HG02943 (cell line): Measurements from ENCODE around the gene IFI27L2.

Experiments used
- ATAC-seq: cut with Tn5 transposase; IDR thresholded peaks from one replicate; pipeline ENCODE4 v1.9.1; 2021; ENCODE audit warnings: mild to moderate bottlenecking, low read depth, moderate library complexity; ENCODE audit not compliant: unreplicated experiment

IFI27L2 gene

DNA sequence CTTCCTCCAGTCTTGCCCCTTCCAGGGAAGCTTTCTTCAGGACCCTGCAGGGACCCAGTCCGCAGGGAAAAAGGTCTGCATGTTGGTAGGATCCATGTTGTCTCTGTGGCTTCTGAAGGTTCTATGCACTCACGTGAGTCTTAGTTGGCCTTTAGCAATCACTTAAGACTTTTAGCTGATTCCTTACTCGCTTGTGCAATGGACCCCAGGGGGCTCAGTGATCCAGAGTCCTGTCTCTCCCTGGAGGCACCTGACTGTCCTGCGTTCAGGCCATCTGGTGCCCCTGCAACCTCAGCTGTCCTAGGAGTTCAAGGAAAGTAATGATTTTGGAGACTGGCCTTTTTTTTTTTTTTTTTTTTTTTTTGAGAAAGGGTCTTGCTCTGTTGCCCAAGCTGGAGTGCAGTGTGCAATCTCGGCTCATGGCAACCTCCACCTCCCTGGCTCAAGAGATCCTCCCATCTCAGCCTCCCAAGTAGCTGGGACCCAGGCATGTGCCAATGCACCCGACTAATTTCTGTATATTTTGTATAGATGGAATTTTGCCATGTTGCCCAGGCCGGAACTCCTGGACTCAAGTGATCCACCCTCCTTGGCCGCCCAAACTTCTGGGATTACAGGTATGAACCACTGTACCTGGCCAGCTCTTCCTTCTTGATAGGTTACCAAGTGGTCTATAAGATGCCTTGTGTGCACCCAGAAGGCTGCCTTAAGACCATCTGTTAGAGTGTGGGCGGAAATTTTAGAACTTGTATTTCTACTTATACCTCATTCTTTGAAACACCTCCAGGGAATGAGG lies 4.6 kb downstream of the IFI27L2 start:
- no peak for ATAC-seq

- no peak for ATAC-seq
Observed at GRCh38 chr14:94123868-94124267, 5.5 kb downstream of the IFI27L2 start.

DNA sequence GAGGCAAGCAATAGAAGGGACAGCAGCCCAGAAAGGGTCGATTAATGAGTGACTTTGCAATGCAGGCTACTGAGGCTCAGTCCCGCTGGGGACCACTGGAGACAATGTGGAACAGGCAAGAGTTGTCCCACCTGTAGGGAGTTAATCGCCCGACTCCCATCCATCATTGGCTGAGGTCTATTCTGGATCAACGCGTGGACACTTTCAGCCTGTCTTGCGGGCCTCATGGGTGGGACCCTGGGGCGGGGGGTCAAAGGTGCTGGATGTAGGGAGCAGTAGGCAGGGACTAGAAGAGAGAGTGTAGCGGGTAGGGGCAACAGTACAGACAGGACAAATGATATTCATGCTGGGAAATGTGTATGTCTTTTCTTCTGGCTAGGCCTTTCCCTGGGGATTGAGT lies 6.1 kb downstream of the IFI27L2 start:
- ATAC-seq: no peak

- ATAC-seq: no peak
Observed at GRCh38 chr14:94122438-94122837, 7.0 kb downstream of the IFI27L2 start.

- no peak for ATAC-seq
Observed at GRCh38 chr14:94121485-94121884, 7.9 kb downstream of the IFI27L2 start.

- no peak for ATAC-seq
Observed at GRCh38 chr14:94120667-94121340, 8.6 kb downstream of the IFI27L2 start.

DNA sequence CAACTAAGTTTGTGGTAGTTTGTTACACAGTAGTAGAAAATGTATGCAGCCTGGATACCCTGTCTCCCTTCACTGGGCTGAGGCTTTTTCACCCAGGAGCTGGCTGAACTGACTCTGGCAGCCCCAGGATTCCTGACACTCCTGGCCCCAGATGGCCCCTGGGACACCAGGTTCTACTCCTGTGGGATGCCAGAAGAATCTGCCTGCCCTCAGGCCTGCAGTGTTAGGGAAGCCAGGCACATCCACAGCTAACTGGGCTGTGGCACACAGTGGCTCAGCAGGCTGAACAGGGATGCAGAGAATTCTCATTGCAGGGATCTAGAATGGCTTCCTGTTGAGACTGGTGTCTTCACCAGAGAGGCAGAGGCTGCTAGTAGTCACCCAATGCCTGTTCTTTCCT lies 10.3 kb downstream of the IFI27L2 start:
- ATAC-seq: no peak

- ATAC-seq: no peak
Observed at GRCh38 chr14:94117856-94118255, 11.5 kb downstream of the IFI27L2 start.

DNA sequence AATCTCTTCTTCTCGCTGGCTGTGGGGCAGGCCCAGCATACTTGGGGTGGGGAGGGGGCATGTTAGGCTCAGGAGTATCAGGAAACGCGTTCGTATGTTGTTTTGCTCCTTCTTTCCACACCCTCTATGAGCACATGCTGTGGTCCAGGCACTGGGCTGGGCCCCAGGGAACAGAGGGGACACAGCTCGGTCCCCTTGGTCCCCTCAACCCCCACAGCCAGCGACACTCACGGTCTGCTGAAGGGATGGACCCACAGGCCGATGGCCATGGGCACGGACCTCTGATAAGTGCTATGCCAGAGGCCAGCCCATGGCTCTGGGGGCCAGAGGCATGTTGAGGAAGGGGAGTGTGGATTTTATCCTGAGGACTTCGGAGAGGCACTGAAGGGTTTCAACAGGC lies 12.7 kb downstream of the IFI27L2 start:
- ATAC-seq: no peak

DNA sequence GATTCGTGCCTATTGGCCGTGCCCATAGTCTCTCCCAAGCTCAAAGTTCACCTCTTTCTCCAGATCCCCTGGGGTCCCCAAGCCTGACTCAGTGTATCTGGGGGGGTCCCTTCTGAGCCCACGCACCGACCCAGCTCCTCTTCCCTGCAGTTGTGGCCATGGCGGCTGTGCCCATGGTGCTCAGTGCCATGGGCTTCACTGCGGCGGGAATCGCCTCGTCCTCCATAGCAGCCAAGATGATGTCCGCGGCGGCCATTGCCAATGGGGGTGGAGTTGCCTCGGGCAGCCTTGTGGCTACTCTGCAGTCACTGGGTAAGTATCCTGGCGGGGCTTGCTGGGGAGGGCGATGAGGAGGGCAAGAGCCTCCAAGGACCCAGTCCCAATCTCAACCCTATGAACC lies 13.8 kb downstream of the IFI27L2 start:
- no peak for ATAC-seq

- no peak for ATAC-seq
Observed at GRCh38 chr14:94115058-94115591, 14.3 kb downstream of the IFI27L2 start.

- no peak for ATAC-seq
Observed at GRCh38 chr14:94114589-94115057, 14.8 kb downstream of the IFI27L2 start.

DNA sequence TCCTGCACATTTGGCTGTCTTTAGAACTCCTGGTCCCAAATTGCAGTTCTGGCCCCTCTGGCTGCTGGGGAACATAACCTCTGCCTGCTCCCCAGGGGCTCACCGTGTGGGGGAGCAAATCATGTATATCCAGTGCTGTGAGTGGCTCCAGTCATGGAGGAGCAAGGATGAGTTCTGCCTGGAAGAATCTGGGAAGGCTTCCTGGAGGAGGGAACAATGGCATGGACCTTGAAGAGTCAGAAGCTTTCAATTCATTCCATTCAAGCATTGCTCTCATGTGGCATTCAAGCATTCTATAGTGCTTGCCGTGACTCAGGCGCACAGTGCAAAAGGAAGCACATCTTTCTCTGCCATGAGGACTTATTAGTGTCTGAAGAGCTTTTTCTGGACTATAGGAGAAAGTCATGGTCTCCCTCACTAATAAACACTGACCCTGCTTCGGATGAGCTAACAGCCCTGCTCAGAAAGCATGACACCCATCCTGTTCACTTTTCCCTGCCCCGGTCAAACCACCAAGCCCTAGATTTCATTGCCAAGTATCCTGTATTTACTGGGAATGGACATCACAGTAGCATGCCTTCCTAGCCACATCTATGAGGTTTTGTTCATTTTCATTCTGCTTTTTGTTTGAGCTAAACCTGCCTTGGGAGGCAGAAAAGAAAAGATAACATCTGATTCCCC lies 15.4 kb downstream of the IFI27L2 start:
- ATAC-seq: no peak

DNA sequence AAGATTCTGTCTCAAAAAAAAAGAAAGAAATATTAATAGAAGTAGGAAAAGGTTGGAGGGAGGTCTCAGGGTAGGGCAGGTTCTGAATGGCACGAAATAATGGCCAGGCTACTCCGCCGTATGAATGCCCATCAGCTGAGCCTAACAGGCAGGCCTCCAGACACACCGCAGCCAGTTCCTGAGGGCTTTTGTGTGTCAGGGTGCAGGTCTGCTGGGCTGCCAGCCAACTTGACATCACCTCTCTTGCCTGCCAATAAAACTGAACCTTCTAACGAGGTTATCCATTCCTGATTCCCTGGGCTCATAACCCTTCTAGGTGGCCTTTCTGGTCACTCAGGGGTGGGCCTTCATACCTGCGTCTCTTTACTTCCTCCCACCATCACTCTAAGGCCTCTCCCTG lies 15.9 kb downstream of the IFI27L2 start:
- ATAC-seq: no peak

- ATAC-seq: no peak
Observed at GRCh38 chr14:94113073-94113472, 16.3 kb downstream of the IFI27L2 start.

DNA sequence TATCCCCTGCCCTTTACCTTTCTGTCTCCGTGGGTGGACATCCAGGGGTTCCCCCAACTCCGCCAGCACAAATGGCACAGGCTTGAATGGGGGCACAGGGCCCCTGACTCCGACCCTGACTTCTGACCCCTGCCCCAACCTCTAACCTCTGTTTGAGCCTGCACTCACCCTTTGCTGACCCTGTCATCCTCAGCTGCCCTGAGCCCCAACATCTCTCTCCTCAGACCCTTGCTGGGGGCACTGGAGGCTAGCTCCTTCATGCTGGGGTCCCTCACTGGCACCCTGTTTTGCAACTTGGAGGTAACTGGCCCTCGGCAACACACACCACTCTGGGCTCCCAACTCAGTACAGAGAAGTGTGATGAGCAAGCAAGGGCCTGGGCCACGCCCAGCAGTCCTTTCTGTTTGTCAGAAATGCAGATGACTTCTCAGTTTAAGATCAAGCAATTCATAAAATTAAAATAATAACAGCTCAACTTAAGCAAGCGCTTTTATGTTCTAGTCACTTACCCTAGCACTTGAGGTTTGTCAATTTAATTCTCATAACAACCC lies 16.8 kb downstream of the IFI27L2 start:
- no peak for ATAC-seq

- ATAC-seq: no peak
Observed at GRCh38 chr14:94111276-94112095, 17.9 kb downstream of the IFI27L2 start.

DNA sequence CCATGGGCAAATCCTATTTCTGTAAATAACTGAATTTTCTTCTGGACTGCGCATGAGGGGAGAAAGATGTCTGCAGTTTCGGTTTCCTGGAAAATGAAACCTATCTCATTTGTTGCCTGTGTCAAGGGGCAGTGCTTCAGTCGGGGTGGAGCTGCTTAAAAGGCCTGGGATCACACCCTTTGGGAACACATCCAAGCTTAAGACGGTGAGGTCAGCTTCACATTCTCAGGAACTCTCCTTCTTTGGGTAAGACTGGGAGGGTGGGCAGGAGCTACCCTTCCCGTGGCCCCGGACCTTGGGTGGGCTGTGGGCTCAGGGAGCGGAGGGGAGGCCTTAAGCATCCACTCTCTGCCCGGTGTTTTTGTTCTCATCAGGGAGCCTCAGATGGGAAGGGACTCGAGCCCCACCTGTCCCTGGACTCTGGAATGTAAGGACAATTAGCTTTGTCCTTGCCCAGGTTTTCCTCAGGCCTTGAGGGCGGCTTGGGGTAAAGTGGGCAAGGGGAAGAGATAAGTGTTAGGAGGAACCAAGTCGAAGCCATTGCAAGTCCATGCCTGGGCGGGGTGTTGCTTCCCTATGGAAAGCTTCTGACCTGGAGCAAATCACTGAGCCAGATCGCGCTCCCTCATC lies 18.7 kb downstream of the IFI27L2 start, which contains the start of gene IFI27:
Gene IFI27 (plus strand): TSS at position 185 of the 630 bp plus-strand sequence.
- ATAC-seq: no peak

DNA sequence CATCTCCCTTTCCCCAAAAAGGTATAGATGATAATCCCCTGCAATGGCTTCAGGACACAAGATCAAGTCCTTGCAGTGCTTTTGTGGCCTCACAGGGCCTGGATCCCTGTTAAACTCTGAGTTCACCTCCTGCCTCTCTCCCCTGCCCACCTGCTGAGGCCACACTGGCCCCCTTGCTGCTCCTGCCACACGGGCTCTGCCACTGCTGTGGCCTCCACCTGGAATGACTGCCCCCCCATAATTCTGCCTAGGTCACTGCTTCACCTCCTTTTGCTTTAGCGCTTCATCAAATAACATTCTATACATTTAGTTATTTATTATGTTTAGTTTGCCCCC lies 19.5 kb downstream of the IFI27L2 start:
- ATAC-seq: no peak

GRCh38 chr14:94104731-94105130 lies 24.7 kb downstream of the IFI27L2 start:
- no peak for ATAC-seq
